MV-4-11 (cell line): ENCODE results near the gene PRF1.
"Not testable (repeated sequence)": the region's sequence is repeated elsewhere in the genome, so short reads cannot be mapped to it uniquely, and the experiment has no call there.

Source experiments
- DNase-seq: peaks from one replicate; lab custom pipeline; 2025; lab: John Stamatoyannopoulos, UW

Gene PRF1

DNA sequence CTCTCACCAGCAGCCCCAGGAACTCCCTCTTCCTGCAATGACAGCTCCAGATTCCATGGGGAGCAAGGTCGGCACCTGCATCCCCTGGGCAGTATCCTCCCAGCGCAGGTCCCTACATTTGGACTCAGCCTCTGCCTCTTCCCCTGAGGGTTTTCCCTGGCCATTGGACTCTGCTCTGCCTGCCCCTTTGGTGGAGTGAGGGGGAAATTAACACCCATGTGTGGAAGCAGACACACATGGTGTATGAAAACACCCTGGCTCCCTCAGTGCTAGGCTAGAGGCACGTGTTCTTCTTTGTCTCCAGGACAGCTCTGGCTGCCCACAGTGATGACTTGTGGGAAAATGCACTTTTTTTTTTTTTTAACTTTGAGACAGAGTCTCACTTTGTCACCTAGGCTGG lies 8.4 kb downstream of the PRF1 start:
- DNase-seq: no peak

DNA sequence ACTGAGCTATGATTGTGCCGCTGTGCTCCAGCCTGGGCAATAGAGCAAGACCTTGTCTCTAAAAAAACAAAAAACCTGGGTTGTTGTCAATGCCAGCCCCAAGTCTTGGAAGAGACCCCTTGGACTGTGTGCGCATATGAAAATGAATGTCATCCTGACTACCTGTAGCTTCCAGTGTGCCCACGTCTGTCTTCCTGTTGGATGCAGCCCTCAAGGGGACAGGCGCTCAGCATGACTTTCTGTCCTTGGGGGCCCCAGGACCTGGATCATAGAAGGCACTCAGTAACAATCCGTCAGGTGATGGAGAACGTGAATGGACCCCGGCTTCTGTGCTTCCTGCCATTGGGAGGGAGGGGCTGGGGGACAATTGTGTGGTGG lies 9.0 kb downstream of the PRF1 start:
- no peak for DNase-seq

DNA sequence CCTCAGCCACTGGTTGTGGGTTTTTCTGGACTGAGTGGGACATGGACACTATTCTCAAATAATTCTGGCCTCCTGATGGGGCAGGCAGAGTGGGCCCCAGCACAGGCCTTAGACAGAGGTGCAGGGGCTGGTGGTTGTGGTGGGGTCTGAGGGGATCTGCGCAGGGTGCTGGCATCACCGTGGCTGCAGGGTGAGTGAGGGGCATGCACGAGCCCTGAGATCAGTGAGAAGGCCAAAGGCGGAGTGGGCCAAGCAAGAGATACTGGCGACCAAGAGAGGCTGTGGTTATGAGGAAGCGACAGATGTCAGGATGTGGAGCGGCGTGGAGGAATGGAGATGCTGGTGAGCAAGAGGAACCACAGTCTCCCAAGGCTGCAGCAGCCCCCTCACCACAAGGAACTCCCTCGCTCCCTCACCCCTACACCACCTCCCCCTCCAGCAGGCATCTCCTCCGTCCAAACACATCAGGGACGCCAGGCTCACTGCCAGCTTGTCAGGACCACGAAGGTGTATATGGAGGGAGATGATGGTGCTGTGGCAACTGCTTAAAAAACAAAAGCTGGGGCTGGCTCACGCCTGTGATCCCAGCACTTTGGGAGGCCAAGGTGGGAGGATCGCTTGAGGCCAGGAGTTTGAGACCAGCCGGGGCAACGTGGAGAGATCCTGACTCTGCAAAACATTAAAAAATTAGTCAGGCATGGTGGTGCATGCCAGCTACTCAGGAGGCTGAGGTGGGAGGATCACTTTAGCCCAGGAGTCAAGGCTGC lies 9.6 kb downstream of the PRF1 start:
- DNase-seq: peak; percentile 89

DNA sequence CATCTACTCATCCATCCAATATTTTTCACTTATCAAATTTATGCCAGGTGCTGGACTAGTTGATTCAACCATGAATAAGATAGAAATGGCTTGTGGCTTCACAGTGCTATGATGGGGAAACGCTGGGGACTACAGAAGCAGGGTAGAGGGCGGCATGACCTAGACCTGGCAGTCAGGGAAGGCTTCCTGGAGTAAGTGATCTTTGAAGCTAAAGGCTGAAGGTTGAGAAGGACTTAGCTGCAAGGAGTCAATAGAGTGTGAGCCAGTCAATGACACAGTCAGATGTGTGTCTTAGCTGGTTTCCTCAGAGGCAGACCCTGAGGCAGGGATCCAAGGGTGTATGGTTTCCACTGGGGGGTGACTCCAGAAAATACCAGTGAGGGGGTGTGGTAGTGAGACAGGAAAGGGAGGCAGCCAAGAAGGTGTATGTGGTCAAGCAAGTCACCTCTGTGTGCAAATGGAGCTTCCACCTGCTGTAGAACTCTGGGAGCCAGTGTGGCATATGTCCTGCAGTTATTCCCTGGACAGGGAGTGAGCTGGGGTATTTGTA lies 10.3 kb downstream of the PRF1 start:
- DNase-seq: no peak

DNA sequence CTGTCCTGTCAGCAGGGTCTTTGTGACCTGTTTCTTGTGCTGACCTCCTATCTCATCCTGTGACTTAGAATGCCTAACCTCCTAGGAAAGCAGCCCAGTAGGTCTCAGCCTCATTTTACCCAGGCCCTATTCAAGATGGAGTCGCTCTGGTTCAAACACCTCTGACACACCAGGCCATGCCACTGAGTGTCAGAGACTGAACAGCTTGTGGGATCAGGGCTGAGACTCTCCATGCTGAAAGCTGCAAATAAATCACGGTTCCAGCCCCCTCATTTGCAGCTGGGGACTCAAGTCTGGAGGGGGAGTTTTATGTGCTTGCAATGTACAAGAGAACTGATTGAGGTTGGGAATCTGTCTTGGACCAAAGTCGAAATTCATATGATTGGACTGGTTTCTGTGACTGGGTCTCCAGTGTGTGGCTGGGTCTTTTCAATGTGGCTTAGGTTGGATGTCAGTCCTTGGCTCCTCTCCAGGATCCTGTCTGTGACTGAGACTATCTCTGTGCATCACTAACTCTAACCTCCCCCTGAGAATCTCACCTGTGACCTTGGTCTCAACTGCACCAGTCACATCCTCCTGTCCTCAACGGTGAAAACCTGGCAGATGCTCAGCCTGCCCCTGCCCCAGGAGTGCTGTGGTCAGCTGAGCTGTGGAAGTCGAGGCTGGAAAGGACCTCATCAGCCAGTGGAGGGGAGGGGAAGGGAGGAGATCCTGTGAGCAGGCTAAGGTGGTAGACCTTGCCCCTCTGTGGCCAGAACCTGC lies 11.7 kb downstream of the PRF1 start:
- no peak for DNase-seq

DNA sequence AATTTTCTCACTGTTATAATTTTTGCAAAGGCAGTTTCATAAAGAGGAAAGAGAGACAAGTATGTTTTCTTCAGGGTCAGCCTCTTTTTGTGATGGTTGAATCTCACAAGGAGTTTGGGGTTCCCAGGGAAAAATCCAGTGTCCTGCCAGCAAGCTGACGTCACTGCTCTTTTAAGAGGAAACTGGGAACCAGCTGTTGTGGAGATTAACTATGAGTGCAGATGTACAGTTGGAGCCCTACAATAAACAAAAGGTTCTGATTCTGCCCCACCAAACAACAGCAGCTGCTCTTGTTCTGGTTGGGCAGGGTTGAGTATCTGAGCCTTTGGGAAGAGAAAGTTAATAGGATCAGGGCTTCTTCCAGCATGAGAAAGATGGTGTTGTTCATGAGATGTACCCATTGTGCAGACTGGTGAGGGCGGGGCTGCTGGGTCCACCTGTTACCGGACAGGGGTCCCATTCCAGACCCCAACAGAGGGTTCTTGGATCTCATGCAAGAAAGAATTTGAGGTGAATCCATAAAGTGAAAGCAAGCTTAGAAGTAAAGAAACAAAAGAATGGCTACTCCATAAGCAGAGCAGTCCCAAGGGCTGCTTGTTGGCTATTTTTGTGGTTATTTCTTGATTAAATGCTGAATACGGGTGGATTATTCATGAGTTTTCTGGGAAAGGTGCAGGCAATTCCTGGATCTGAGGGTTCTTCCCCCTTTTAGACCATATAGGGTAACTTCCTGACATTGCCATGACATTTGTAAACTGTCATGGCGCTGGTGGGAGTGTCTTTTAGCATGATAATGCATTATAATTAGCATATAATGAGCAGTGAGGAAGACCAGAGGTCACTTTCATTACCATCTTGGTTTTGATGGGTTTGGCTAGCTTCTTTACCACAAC lies 12.5 kb downstream of the PRF1 start:
- no peak for DNase-seq

DNA sequence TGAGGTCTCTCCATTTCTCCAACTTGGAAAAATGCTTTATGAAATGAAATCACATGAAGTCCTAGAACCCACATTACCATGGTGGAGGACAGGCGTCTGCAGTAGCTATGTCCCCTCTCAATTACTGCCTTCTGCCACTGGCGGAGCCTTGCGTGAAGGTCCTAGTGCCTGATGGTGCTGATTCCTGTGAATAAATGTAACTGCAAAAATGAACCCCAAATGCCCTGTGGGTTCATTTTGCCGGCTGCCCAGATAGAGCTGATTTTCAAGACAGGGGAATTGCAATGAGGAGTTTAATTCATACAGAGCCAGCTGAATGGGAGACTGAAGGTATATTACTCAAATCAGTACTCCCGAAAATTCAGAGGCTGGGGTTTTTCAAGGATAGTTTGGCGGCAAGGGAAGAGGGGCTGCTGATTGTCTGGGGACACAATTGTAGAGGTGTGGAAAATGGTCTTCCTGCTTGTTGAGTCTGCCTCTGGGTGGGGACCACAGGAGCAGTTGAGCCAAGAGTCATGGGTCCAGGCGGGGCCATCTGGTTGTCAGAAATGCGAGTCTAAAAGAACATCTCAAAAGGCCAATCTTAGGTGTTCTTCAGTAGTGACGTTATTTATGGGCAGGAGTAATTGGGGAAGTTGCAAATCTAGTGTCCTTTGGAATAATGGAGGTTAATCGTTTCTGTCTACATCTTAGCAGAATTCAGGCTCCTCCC lies 13.5 kb downstream of the PRF1 start:
- no peak for DNase-seq

DNA sequence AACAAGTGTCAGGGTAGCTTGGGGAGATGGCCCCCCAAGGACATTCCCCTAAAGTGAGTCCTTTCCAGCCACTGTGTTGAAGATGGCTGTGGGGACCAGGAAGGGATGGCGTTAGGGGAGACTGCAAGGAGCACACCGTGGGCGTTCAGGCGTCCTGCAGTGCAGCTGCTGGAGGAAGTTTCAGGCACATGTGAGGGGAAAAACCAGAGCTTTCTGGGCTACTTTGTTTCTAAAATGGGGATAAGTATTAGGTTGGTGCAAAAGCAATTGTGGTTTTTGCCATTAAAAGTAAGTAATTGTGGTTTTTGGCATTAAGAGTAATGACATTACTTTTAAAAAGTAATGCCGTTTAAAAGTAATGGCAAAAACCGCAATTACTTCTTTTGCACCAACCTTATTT lies 14.3 kb downstream of the PRF1 start:
- no peak for DNase-seq

DNA sequence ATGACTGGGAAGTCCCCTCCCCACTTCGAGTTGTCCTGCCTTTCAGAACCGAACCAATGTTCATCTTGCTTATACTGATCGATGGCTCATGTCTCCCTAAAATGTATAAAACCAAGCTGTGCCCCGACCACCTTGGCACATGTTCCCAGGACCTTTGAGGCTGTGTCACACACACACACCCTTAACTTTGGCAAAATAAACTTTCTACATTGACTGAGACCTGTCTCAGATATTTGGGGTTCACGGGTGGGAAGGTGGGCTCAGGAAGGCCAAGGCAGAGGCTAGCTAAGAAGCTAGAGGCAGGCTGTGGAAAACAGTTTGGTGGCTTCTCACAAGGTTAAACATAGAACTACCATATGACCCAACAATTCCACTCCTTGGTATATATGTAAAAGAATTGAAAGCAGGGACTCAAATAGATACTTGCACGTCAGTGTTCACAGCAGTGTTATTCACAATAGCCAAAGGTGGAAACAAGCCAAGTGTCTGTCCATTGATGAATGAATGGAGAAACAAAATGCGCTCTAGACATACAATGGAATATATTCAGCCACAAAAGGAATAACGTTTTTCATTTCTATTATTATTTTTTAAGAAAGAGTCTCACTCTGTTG lies 15.4 kb downstream of the PRF1 start:
- DNase-seq: no peak

DNA sequence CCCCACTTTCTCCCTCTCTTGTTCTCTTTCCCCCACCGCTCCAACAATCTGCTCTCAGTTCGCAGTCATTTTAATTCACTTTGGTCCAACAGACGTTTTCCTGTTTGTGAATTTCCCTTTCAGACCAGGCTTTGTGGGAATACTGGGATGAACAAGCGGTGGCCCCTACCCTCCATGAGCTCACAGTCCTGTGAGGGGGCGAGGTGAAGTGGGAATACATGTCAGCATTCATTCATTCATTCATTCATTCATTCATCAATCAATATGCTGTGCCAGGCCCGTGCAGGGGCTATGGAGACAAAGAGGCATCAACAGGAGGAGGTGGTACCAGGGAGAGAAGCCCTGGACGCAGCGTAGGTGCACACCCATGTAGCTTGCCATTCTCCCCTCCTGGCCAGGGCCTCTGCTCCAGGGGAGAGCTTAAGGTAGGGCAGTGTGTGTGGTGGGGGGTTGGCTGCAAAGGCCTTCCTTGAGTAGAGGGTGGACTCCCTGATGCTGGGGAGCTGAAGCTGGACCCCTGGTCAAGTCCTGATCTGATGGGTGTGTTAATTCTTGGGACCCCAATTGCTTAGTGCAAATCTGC lies 16.1 kb downstream of the PRF1 start:
- no peak for DNase-seq

DNA sequence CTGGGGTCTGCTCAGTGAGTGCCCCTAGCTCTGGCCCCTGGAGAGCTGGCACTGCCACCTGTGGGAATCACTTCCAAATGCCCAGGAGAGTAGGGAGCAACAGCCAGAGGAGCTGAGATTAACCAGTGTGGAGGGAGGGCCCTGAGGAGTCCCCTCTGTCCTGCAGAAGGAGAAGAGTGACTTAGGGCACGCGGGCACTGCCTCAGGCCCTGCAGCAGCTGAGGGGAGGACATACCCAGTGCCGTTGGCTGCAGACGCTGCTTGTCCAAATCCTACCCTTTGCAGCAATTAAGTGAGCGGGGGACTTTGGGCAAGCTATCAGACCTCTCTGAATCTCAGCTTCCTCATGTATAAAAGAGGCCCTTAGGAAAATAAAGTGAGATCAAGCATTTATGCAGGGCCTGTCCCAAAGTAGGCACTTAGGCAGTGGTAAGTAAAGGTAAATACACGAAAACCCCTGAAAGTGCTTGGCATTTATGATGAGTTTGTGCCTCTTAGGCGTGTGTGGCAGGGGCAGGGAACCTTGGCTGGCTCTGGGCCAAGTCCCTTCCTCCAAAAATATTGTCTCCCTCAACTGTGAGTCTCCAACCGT lies 16.9 kb downstream of the PRF1 start:
- DNase-seq: no peak

DNA sequence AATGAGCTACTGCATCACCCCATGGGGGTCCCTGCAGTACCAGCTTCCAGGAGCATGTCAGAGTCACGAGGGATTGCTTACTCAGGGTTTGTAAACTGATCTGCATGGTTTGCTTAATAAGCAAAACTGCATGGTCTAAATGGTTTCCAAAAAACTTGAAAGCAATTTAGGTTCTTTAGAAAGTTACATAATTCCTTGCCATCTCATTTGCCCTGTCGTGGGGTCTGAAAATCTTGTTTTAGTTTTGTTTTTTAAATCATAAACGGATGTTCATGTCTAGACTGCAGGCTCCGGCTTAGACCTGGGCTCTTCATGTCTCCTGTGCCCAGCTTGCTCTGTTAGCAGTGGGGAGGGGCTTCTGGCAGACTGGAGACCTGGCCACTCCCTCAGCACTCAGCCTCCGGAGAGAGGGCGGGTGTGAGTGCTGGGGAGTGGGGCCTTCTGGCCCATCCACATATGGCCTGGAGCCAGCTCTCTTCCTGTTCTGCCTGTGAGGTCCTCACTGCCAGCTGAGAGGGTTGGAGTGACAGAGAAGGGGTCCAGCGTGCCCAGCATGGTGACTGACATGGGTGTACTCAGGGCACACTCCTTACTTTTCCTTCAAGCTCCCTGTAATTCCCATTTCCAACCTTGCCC lies 17.5 kb downstream of the PRF1 start:
- DNase-seq: no peak

DNA sequence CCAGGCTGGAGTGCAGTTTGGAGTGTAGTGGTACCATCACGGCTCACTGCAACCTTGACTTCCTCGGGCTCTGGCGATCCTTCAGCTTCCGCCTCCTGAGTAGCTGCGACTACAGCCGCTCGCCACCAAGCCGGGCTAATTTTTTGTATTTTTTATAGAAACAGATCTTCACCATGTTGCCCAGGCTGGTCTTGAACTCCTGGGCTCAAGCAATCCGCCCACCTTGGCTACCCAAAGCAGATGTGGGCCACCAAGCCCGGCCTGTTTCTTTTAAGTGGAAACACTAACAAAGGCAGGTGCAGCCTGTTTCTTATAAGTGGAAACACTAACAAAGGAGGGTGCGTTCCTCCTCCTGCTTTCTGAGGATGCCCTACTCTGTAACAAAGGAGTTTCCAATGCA lies 18.2 kb downstream of the PRF1 start:
- DNase-seq: no peak

DNA sequence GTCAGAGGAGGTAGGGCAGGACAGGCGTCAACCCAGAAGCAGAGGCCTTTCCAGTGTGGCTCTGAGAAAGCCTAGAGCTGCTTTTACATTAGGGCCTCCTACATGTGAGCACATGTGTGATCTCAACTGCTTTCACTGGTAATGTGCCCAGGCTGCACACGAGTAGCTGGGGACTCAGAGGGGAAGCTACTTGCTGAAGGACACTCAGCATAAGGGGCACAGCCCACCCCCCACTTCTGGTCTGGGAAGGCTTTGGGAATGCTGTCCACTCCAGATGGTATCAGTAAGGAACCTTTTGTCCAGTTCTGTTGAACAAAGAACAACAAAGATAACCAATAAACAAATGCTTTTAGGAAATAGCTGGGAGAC lies 18.9 kb downstream of the PRF1 start:
- no peak for DNase-seq

DNA sequence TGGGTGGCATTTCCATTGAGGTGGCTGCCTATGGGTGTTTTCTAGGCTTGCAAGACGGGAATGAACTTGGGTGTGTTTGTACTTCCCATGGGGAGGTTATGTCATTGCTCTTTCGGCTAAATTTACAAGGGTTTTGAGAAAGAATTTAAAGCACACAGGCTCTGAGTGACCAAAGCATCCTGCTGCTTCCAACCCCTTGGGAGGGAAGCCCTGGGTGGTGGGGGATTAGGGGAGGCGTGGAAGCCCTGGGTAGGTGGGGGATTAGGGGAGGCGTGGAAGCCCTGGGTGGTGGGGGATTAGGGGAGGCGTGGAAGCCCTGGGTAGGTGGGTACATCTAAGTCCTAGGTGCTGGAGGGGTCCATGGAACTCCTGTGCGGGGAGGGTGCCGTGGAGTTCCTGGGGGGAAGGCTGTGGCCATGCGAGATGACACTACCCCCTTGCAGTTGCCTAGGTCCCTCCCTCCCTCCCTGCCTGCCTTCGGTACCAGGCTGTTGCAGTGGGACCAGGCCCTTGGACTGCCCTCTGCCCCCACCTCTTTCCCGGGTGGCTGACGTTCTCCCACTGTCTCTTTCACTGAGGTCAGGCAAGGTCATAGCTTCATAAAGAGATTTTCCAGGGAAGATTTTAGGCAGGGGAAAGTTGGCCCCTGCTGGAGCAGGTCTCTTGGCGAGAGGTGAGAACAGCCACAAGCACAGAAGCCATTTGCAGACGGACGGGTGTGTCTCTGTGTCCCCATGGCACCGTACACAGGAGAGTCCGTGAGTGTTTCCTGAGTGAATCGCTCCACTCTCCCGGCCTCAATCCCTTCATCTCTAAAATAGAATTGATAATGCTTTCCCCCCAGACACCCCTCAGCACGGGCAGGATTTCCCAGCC lies 19.5 kb downstream of the PRF1 start:
- DNase-seq: no peak

DNA sequence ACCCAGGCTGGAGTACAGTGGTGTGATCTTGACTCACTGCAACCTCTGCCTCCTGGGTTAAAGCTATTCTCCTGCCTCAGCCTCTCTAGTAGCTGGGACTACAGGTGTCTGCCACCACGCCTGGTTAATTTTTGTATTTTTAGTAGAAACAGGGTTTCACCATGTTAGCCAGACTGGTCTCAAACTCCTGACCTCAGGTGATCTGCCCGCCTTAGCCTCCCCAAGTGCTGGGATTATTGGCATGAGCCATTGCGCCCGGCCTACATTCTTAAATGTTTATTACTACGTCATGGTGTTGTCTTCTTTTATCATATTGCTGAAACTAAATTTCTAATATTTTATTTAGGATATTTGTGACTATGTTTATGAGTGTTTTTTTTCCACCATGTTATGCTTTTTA lies 21.4 kb downstream of the PRF1 start:
- not testable (repeated sequence) for DNase-seq

DNA sequence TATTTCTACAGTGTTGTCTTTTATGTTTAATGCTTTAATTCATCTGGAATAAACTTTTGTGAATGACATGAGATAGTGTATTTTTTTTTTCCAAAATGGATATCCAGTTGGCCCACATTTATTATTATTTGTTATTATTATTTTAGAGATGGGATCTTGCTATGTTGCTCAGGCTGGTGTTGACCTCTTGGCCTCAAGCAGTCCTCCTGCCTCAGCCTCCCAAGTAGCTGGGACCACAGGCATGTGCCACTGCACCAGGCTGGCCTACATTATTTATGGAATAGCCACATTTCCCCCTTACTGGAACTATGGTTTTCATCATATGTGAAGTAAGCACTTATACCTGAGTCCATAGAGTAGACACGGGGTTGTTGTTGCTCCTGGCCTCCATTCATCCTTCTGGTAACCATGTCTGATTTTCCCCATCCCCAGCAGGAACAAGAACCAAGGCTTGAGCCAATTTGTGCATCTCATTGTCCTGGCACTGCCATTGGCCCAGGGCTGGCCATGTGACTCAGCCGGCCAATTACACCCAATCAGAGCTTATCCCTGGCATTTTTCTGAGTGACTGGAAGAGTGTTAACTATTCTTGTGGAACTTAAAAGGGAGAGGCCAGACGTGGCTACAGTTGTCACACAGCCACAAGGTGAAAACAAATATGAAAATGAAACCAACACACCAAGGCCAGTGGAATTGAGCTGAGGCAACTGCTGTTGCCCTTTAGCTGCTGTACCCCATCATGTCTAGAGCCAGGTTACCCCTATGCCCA lies 23.1 kb downstream of the PRF1 start:
- peak; percentile 21 for DNase-seq

DNA sequence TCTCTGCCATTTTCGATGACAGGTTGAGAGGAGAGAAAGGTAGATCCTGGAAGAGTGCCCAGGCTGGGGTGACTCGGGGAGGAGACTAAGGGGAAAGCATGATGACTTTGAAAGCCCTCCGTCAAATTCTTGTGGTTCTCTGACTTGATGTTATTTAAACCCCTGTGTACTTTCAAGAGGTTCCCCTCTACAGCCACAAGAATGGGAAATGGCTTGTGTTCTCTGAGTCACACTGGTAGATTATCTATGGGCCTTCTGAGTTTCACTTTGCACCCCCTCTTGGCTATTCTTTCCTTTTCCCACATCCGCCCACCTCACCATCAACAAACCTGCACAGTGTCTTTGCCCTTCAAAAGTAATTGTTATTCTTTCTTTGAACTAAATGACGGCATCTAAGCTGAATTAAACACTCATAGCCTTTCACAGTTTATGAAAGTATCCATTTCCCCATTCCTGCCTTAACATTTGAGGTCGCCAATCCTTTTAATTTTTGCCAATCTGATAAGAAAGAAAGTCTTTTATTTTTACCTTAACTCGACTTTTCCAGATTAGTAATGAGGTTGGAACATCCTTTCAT lies 24.1 kb downstream of the PRF1 start:
- DNase-seq: peak; percentile 89
